Stimulated activated CD8-positive, alpha-beta memory T cell treated with anti-CD3 and anti-CD28 coated beads, Interleukin-4, amount 100 ng/mL, for 4 hours (primary cell): ENCODE data around the gene OXCT2.
A peak's percentile ranks its signal among the peaks of the same experiment; 100 is the strongest.
"Not testable (repeated sequence)": the region's sequence is repeated elsewhere in the genome, so short reads cannot be mapped to it uniquely, and the experiment has no call there.

Experiments used
- DNase-seq, 2 donors: peaks; one replicate each; pipeline ENCODE4 v3.0.0-alpha.2; 2020; ENCODE audit warnings: low read depth in 2 of 2, low spot score in 1 of 2

The OXCT2 gene

GRCh38 chr1:39763619-39764374 lies 7.4 kb downstream of the OXCT2 start:
- DNase-seq: not testable (repeated sequence)

GRCh38 chr1:39762550-39763540 lies 8.3 kb downstream of the OXCT2 start:
- DNase-seq: no peak

- DNase-seq: no peak
These were observed 9.4 kb downstream of the OXCT2 start for GRCh38 chr1:39761557-39762260.

DNA sequence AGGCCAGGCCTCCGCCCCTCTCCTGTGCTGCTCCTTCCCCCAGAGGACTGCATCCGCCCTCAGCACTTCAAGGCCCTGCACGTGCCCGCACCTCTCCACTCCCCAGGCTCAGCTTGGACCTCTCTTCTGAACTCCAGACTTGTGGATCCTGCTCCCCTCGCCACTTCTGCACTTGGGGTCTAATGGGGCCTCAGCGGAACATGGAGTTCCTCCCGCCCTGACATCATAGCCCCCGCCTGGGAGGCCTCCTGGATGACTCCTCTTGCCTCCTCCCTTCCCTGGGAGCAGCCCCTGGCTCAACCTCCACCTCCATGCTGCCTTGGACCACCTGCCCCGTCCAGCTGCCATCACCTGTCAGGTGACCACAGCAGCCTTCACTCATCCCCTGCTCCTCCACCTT lies 10.1 kb downstream of the OXCT2 start:
- DNase-seq: no peak

DNA sequence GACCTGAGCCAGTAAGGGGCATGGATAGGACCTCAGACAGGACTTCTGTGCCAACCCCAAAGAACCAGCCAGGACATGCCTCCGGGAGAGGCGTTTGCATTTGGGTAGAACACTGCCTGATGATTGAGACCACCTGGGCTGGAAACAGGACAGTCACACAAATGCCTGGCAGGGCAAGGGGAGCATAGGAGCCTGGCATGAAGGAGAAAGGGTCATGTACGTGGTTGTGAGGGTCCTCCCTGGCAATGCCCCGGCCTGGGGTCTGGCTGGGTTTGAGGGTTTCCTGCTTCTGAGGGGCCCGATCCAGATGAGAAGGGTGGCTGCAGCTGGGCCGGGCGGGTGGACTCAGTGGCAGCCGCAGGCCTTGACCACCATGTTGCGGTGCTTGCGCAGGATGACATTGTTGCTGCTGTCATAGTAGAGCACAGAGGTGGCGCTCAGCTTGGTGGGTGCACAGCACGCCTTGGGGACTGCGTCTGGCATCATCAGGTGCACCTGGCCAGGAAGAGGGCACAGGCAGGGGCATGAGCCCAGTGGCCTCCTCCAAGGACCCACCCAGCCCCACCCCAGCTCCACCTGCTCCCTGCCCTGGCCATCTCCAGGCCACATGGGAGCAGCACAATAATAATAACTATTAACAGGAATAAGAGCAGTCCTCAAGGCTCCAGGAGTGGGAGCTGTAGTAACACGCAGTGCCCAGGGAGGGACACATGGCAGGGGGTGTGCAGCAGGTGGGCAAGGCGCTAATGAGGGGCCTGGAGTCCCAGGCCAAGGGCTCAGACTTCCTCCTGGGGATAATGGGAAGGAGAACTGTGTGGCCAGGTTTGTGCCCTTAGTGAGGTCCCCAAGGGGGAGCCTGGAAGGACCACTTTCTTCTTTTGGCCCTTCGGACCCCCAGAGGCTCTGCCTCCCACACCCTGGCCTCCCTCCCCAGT lies 10.8 kb downstream of the OXCT2 start:
- DNase-seq: no peak

- no peak for DNase-seq
These were observed 11.8 kb downstream of the OXCT2 start for GRCh38 chr1:39759436-39759726.

DNA sequence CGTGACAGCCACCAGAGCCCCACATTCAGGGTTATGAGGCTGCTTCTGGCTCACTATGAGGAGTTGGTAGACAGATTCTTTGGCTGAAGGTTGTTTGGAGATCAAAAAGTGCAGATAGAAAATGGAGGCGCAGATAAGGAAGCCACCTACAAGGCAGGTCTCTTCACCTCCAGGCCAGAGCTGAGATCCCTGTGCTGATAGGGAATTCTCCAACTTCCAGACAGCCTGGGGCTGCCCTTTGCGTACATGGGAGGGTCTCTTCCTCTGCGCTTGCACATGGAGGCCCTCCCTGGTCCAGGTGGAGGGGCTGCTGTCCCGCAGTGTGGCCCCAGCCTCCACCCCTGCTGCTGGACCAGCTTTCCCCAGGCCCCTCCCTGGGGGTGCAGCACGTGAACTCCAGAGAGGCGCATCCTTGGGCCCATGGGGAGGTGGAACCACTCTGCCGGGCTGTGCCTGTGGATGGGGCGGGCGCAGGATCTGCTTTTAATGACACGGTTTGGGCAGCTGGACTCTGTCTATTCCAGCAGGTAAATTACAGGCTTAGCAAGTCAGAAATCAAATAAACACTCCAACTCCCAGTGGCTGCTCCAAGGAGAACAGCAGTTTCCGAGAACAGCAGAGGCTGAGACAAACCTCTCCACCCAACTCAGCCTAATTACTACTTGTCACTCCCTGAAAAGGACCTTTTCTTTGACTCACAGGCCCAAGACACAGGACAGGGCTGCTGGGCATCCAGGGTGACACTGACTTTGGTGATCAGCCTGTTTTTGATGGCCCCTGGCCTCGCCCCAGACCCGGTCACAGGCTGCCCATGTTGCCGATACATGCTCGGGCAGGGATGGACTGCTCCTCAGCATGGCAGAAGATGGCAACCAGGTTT lies 12.4 kb downstream of the OXCT2 start:
- DNase-seq: no peak

GRCh38 chr1:39757501-39757900 lies 13.6 kb downstream of the OXCT2 start:
- no peak for DNase-seq

DNA sequence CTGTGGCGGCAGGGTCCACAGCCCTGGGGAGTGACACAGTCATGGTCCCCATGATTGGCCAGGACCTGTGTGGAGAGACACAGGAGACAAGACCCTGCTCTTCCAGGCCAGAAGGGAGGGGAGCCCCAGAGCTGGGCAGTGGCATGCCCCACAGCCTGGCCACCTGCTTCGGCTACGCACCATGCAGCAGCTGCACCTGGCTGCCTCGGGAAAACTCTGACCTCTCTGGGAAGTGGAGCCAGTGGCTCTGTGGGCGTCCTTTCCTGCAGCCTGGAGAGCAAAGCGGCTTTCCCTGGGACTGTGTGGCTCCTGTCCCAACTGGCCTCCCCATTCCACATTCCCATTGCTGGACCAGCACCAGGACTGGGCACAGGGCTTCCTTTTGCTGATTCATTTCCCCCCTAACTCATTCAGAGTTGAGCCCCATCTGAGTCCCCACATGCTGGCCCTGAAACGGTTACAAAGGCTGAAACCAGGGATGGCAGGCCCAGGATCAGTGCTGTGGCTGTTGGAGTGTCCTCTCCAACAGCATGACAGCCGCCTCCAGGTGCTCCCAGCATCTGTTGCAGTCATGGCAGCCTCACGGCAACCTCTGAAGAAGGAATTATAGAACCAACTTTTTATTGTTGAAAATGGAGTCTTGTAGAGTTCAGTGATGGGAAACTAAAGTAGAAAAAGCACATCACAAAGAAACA lies 15.0 kb downstream of the OXCT2 start:
- DNase-seq: no peak

GRCh38 chr1:39754906-39755504 lies 16.1 kb downstream of the OXCT2 start:
- DNase-seq: no peak

DNA sequence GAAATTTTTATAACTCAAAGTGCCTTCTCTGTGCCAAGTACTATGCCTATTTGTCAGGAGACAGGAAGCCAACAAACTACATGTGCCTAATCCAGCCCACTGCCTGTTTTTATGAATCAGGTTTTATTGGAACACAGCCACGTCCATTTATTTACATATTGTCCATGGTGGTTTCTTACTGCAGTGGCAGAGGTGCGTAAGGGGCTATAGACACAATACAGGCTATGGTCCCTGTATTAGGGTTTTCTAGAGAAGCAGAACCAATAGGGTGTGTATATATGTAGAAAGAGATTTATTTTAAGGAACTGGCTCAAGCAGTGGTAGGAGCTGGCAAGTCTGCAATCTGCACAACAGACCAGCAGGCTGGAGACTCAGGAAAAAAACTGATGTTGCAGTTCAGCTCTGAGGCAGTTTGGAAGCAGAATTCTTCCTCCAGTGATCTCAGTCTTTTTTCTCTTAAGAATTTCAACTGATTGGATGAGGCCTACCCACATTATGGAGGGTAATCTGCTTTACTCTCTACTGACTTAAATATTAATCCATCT lies 17.1 kb downstream of the OXCT2 start:
- DNase-seq: no peak

DNA sequence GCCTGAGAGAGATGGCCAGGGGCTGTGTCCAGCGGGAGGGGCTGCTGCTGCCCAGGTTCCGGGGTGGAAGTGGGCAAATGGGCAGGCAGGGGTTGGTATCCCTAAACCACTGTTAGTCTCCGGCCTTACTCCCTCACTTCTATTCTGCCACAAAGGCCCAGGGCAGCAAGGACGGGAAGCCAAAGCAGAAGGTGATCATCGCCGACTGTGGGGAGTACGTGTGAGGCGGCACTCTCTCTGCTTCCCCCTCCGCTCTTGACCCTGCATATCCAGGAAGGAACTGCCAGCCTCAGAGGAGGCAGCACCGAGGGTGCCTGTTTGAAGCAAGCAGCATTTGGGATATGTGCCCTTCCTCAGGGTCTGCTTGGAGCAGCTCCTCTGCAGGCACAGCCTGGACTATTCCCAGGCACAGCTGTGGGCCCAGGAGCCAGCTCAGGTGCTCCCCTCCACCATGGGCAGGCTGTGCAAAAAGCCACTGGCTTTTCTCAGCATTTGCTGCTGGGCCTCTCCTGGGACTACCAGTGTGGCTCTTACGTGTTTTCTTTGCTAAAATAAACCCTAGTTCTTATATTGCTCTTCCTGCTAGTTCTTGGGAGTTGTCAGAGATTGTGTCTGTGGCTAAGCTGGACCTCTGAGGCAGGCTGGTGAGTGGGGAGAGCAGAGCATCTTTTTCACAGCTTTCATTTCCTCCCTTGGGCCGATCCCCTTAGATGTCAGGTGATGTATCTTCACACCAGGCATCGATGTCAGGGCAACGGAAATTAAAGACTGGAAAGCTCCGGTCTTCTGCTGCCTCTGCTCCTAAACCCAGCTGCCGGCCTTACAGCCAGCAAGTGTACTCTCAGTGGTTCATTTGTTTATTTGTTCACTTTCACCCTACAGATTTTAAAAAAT lies 17.8 kb downstream of the OXCT2 start:
- no peak for DNase-seq

DNA sequence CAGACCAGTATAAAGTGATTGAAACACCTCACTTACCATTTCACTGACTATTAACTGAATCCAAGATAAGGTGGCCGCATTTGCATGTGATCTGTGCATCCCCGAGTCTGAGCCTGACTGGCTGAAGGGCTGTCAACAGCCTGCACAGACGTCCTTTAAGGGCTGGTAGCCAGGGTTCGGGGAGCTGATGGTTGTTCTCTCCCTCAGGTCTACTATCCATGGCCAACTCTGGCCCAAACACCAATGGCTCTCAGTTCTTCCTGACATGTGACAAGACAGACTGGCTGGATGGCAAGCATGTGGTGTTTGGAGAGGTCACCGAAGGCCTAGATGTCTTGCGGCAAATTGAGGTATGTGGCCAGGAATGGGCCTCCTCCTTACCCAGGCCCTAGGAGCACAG lies 18.4 kb downstream of the OXCT2 start:
- DNase-seq: no peak

DNA sequence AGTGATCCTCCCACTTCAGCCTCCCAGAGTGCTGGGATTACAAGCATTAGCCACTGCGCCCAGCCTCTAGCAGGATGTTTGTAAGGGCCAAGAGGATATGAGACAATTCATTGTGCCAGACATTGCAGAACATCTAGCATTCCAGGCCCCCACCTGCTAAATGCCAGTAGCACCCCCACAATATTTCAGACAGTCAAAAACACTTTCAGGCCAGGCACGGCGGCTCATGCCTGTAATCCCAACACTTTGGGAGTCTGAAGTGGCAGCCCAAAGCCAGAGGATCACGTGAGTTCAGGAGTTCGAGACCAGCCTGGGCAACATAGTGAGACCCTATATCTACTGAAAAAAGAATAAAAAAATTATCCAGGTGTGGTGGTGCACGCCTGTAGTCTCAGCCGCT lies 19.6 kb downstream of the OXCT2 start:
- no peak for DNase-seq

DNA sequence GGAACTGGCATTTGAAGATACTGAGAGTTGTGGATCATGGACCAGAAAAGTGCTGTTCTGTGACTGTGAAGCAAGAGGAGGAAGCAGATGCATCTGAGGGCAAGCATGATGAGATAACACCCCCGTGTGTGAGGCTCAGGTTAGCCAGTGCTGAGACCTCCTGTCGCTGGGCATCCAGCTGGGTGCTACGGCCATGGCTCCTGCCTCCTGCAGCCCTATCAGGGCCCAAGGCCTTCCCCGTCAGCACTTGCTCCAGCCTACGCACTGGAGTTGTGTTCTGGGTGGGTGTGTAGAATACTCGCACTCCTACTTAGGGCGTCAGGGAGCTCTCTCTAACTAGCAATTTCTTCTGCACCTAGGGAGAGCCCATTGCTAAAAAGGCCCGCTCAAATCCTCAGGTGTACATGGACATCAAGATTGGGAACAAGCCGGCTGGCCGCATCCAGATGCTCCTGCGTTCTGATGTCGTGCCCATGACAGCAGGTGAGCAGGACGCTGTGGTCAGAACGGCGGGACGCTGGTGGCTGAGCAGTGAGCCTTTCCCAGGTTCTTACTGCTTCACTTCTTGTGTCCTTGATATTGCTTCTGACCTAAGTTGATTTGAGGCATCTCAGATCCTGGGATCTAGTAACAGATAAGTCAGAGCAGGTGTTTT lies 26.0 kb downstream of the OXCT2 start:
- no peak for DNase-seq

DNA sequence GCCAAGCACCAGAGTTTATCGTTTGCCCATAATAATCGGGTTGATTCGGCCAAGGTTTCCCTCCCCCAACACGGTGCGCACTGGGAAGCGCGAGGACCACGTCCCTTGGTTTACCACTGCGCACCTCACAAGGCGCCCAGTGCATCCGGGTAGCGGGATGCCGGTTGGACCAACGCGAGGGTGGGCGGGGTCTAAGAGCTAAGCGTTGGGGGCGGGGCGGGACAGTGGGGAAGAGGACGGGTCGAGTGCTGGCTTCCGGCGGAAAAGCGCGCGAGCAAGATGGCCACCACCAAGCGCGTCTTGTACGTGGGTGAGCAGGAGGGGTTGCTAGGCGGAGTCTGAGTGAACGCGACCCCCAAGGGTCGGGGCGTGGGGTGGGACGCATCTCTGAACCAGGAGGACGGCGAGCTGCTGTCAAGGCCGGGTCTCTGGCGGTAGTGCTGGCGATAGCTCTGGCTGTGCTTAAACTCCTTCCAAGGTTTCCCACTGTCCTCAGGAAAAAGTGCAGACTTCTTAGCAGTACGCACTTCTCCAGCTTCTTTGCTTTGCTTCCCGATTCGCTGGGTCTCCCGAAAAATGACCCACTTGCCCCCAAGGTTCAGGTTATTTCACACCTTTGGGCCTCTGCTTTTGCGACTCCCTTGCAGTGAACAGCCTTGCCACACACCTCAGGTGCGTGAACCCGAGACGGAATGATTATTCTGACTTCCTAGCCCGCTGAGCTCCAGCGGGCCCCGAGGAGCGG lies 32.4 kb downstream of the OXCT2 start, which contains the start of gene PPIE:
Gene PPIE (plus strand): TSS at position 261 of the 745 bp plus-strand sequence. CDS start 19 bp downstream, at position 280.
- peak; percentile 93 to 96 for DNase-seq
